H1 (cell line): ENCODE data around the gene LSM4. TPM values are rescaled to one million over a fixed set of nuclear protein-coding genes. Genes with fewer than 3 reads are reported as not detected.
A peak's percentile ranks its signal among the peaks of the same experiment; 100 is the strongest.

Experiments used
- CTCF ChIA-PET: fragments of 300-600 bp; sonication (Branson Sonifier 250); formaldehyde crosslinking; loops from one replicate; lab custom pipeline; 2021; ENCODE audit not compliant: partially characterized antibody; lab: Charles Lee
- POLR2A ChIA-PET: fragments of 300-600 bp; sonication (Branson Sonifier 250); formaldehyde crosslinking; loops from one replicate; lab custom pipeline; 2021; ENCODE audit warnings: inconsistent platforms; ENCODE audit not compliant: partially characterized antibody; lab: Charles Lee
- DNase-seq, 2 experiments: peaks; one replicate each; pipeline versions ENCODE4 v3.0.0 to v3.0.0-alpha.2; 2010 to 2022; ENCODE audit warnings: low spot score in 2 of 2, low read depth in 1 of 2, mixed read lengths in 1 of 2
- FAIRE-seq: peaks from 2 replicates; lab custom pipeline; 2011; peaks lifted over from hg19 to GRCh38; lab: Jason Lieb, UNC
- H2AFZ ChIP-seq: 2 replicates; pipeline ENCODE4 v1.8.1; 2012; ENCODE audit warnings: low read length, inconsistent platforms
- H2AK5ac ChIP-seq: 2 replicates; pipeline ENCODE4 v1.6.1; 2013; ENCODE audit warnings: low read depth, low read length
- H2BK120ac ChIP-seq: replicated peaks from 2 replicates; pipeline ENCODE3; 2013; ENCODE audit warnings: low read depth, low read length, inconsistent platforms
- H2BK12ac ChIP-seq: 2 replicates; pipeline ENCODE4 v1.6.1; 2013; ENCODE audit warnings: low read depth, low read length
- H2BK15ac ChIP-seq: 2 replicates; pipeline ENCODE4 v1.6.1; 2013; ENCODE audit warnings: low read length
- H2BK20ac ChIP-seq: 2 replicates; pipeline ENCODE4 v1.6.1; 2013; ENCODE audit warnings: low read length
- H2BK5ac ChIP-seq: 2 replicates; pipeline ENCODE4 v1.6.1; 2013; ENCODE audit warnings: low read depth, low read length
- H3K14ac ChIP-seq: 2 replicates; pipeline ENCODE4 v1.6.1; 2013; ENCODE audit warnings: inconsistent platforms; ENCODE audit not compliant: insufficient read length
- H3K18ac ChIP-seq: 2 replicates; pipeline ENCODE4 v1.6.1; 2013; ENCODE audit warnings: low read length; ENCODE audit errors: extremely low read depth
- H3K23ac ChIP-seq: 2 replicates; pipeline ENCODE4 v1.6.1; 2013; ENCODE audit warnings: inconsistent platforms; ENCODE audit not compliant: insufficient read length
- H3K23me2 ChIP-seq: 2 replicates; pipeline ENCODE4 v1.6.1; 2013; ENCODE audit warnings: low read depth, low read length
- H3K27ac ChIP-seq: 2 replicates; pipeline ENCODE4 v1.6.1; 2011; ENCODE audit warnings: low read depth, low read length, inconsistent platforms
- H3K27me3 ChIP-seq, 4 experiments: replicated peaks in 1 of 4; 1 replicate in 1 of 4; 2 replicates in 3 of 4; pipeline versions ENCODE4 v1.6.1 to v1.8.1; 2011 to 2013; ENCODE audit warnings: low read length in 3 of 4, mild to moderate bottlenecking in 3 of 4, inconsistent platforms in 2 of 4, mixed read lengths in 2 of 4, moderate library complexity in 1 of 4; ENCODE audit not compliant: control insufficient read depth in 3 of 4, insufficient read depth in 3 of 4; ENCODE audit errors: extremely low read depth in 1 of 4
- H3K36me3 ChIP-seq, 4 experiments: 2 replicates each; pipeline versions ENCODE4 v1.6.1 to v1.8.1; 2011 to 2013; ENCODE audit warnings: mild to moderate bottlenecking in 4 of 4, low read length in 3 of 4, moderate library complexity in 2 of 4, control low read depth in 1 of 4, inconsistent platforms in 1 of 4; ENCODE audit not compliant: insufficient read depth in 4 of 4, control insufficient read depth in 2 of 4
- H3K4ac ChIP-seq: replicated peaks from 2 replicates; pipeline ENCODE3; 2013; ENCODE audit warnings: low read length, low read depth, mixed read lengths, inconsistent platforms; ENCODE audit not compliant: insufficient read length
- H3K4me1 ChIP-seq, 4 experiments: replicated peaks in 1 of 4; 1 replicate in 1 of 4; 2 replicates in 3 of 4; pipeline versions ENCODE4 v1.6.1 to v1.8.1; 2011 to 2013; ENCODE audit warnings: low read length in 3 of 4, inconsistent platforms in 2 of 4, mixed read lengths in 1 of 4; ENCODE audit not compliant: insufficient read depth in 4 of 4, control insufficient read depth in 3 of 4
- H3K4me2 ChIP-seq, 2 experiments: 2 replicates each; pipeline versions ENCODE4 v1.6.1 to v1.8.1; 2011 to 2013; ENCODE audit warnings: low read depth in 2 of 2, low read length in 2 of 2, control low read depth in 1 of 2, inconsistent platforms in 1 of 2, mild to moderate bottlenecking in 1 of 2; ENCODE audit not compliant: insufficient read depth in 1 of 2
- H3K4me3 ChIP-seq, 4 experiments: fragments of 200-600, 300-600 bp in 1 of 4; sonication (generic), shearing (Covaris generic), sonication (Bioruptor Twin) in 1 of 4; 2 replicates each; pipeline versions ENCODE4 v1.5.1 to v1.8.1; 2011 to 2016; ENCODE audit warnings: low read length in 4 of 4, low read depth in 3 of 4, control low read depth in 2 of 4, inconsistent platforms in 2 of 4, mild to moderate bottlenecking in 2 of 4, mixed read lengths in 1 of 4, moderate library complexity in 1 of 4; ENCODE audit not compliant: insufficient read depth in 2 of 4; ENCODE audit errors: extremely low read depth in 1 of 4
- H3K56ac ChIP-seq: replicated peaks from 2 replicates; pipeline ENCODE3; 2013; ENCODE audit warnings: low read depth, mild to moderate bottlenecking, mixed read lengths, low read length, inconsistent platforms; ENCODE audit not compliant: insufficient read length
- H3K79me1 ChIP-seq: 2 replicates; pipeline ENCODE4 v1.6.1; 2013; ENCODE audit warnings: low read depth, low read length, control low read depth
- H3K79me2 ChIP-seq, 2 experiments: 2 replicates each; pipeline versions ENCODE4 v1.6.1 to v1.8.1; 2012 to 2013; ENCODE audit warnings: low read length in 2 of 2, mild to moderate bottlenecking in 2 of 2, inconsistent platforms in 1 of 2; ENCODE audit not compliant: insufficient read depth in 2 of 2, control insufficient read depth in 1 of 2
- H3K9ac ChIP-seq, 4 experiments: replicated peaks in 1 of 4; 1 replicate in 1 of 4; 2 replicates in 3 of 4; pipeline versions ENCODE4 v1.6.1 to v1.8.1; 2011 to 2013; ENCODE audit warnings: low read depth in 3 of 4, low read length in 3 of 4, control low read depth in 2 of 4, mild to moderate bottlenecking in 2 of 4, moderate library complexity in 2 of 4, inconsistent platforms in 1 of 4; ENCODE audit errors: extremely low read depth in 1 of 4
- H3K9me3 ChIP-seq, 2 experiments: 2 replicates each; pipeline versions ENCODE4 v1.6.1 to v1.8.1; 2012 to 2013; ENCODE audit warnings: mild to moderate bottlenecking in 2 of 2, moderate library complexity in 2 of 2, control low read depth in 1 of 2, inconsistent platforms in 1 of 2, low read depth in 1 of 2, low read length in 1 of 2, mixed read lengths in 1 of 2; ENCODE audit not compliant: insufficient read depth in 2 of 2
- H4K20me1 ChIP-seq, 2 experiments: replicated peaks in 1 of 2; 2 replicates each; pipeline versions ENCODE3 to v1.8.1; 2011 to 2013; ENCODE audit warnings: inconsistent platforms in 2 of 2, low read length in 2 of 2, mild to moderate bottlenecking in 1 of 2; ENCODE audit not compliant: insufficient read depth in 2 of 2, control insufficient read depth in 1 of 2
- H4K5ac ChIP-seq: 2 replicates; pipeline ENCODE4 v1.6.1; 2013; ENCODE audit warnings: low read length, low read depth, mixed read lengths, inconsistent platforms; ENCODE audit not compliant: insufficient read length
- H4K8ac ChIP-seq: 2 replicates; pipeline ENCODE4 v1.8.0; 2013; ENCODE audit warnings: mild to moderate bottlenecking, moderate library complexity, low read length, inconsistent platforms; ENCODE audit not compliant: insufficient read depth; ENCODE audit errors: extremely low read depth
- H4K91ac ChIP-seq: replicated peaks from 2 replicates; pipeline ENCODE3; 2013; ENCODE audit warnings: low read length, mixed read lengths, inconsistent platforms; ENCODE audit not compliant: insufficient read length
- CEBPB ChIP-seq: IDR thresholded peaks from 2 replicates; pipeline ENCODE4 v1.6.1; 2012; ENCODE audit warnings: low read depth, low read length
- CREB1 ChIP-seq: IDR thresholded peaks from 2 replicates; pipeline ENCODE4 v1.6.1; 2012; ENCODE audit warnings: inconsistent platforms
- EP300 ChIP-seq, 2 experiments: IDR thresholded peaks; 1 replicate in 1 of 2; 2 replicates in 1 of 2; pipeline ENCODE4 v1.6.1; 2011 to 2012; ENCODE audit warnings: low read depth in 2 of 2, low read length in 2 of 2, mild to moderate bottlenecking in 2 of 2, borderline replicate concordance in 1 of 2, inconsistent platforms in 1 of 2, moderate library complexity in 1 of 2
- POU5F1 ChIP-seq: IDR thresholded peaks from 2 replicates; pipeline ENCODE4 v1.6.1; 2011; ENCODE audit warnings: low read depth, mild to moderate bottlenecking, low read length, moderate library complexity
- RFX5 ChIP-seq: IDR thresholded peaks from 2 replicates; pipeline ENCODE4 v1.6.1; 2011; ENCODE audit warnings: low read depth, low read length, improper control_type of control experiment, borderline replicate concordance
- SIRT6 ChIP-seq: IDR thresholded peaks from one replicate; pipeline ENCODE4 v1.7.1; 2012; ENCODE audit warnings: low read length, inconsistent platforms
- SP1 ChIP-seq: IDR thresholded peaks from 2 replicates; pipeline ENCODE4 v1.6.1; 2011; ENCODE audit warnings: low read depth, low read length
- SP2 ChIP-seq: IDR thresholded peaks from 2 replicates; pipeline ENCODE4 v1.6.1; 2012; ENCODE audit warnings: mild to moderate bottlenecking, low read length, inconsistent platforms
- SUZ12 ChIP-seq: fragments of 200-600 bp; sonication (generic); IDR thresholded peaks from 2 replicates; pipeline ENCODE4 v1.6.1; 2012; ENCODE audit warnings: mild to moderate bottlenecking, inconsistent platforms, low read length, moderate library complexity, mixed read lengths
- YY1 ChIP-seq: IDR thresholded peaks from 2 replicates; pipeline ENCODE4 v1.6.1; 2011; ENCODE audit warnings: low read depth, mild to moderate bottlenecking, low read length
- WGBS, 2 experiments: shearing (Covaris generic) in 1 of 2; methylation state at CpG; one replicate each; pipeline versions ENCODE4 v1.1.6 to v1.1.7; 2013 to 2015; ENCODE audit warnings: low lambda C conversion rate in 2 of 2, mixed read lengths in 2 of 2, inconsistent platforms in 1 of 2, low coverage in 1 of 2, missing lambda C conversion rate in 1 of 2; ENCODE audit not compliant: insufficient replicate concordance in 2 of 2, insufficient coverage in 1 of 2, insufficient read length in 1 of 2; ENCODE audit errors: extremely low coverage in 1 of 2, missing lambda C conversion rate in 1 of 2; 5-methylcytosine and 5-hydroxymethylcytosine counted together
- polyA plus RNA-seq, 7 experiments: library from polyadenylated mRNA; depleted of rRNA in 3 of 7; stranded (reverse) in 5 of 7; unstranded in 2 of 7; fragments of >200 nt in 5 of 7; fragments of 200-250 nt in 2 of 7; gene quantifications; 1 replicate in 5 of 7; 2 replicates in 1 of 7; 4 replicates in 1 of 7; pipeline versions ENCODE4 v1.2.1 to v1.2.3, GENCODE V29; 2011 to 2013; ENCODE audit warnings: missing spikeins in 2 of 7, mixed read lengths in 2 of 7
- total RNA-seq: library from RNA; stranded (reverse); fragmentation: NEBNext Ultra II Directional; extraction: Animal tissue kit (Norgen Biotek cat#: 25700); gene quantifications from 2 replicates; pipeline ENCODE4 v1.2.1, GENCODE V29; 2021
- TF ChIP-seq, protein P1 (sequence below): IDR thresholded peaks from 2 replicates; pipeline ENCODE4 v1.6.1; 2012; ENCODE audit warnings: low read length, inconsistent platforms

The LSM4 gene
- total and polyA plus RNA-seq, 2 of the 8 experiments (the other 6 are each of a cell fraction or from before 2014, with no cell fraction given): 302 to 319 TPM

DNA sequence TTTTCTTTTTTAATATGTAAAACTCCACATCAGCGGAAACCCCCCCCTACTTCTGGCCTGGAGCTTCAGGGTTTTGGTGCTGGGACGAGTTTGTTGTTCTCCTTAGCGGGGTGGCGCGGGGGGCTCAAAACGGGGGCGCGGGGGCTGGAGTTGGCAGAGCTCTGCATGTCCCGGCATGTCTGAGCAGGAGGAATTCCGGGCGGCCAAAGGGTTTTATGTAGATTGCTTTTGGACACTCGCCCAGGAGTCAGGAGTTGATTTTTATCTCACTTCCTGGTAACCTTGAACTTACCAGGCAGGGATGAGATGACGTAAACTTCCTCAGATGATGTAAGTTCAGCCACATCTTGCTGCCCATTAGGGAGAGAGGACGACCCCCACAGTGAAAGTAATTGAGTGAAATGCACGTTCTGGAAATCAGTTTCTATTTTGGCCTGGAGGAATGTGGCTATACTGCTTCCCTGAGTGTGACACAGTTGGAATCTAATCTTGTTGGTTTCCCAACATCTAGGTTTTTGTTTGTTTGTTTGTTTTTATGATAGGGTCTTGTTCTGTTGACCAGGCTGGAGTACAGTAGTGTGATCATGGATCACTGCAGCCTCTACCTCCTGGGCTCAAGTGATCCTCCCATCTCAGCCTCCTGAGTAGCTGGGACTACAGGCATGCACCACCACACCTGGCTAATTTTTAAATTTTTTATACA, 42.1 kb upstream of the LSM4 start:
- Histone ChIP-seq H3K23me2 (no peaks in the 10 kb centered on the region), H3K56ac (no peak overlapping the region), H4K20me1 (no peaks in the 10 kb centered on the region), H2AK5ac (peak overlapping the region; percentile 43), H3K36me3 (peaks cover 0 to 4% (median 2%) of the 10 kb centered on the region in 4 experiments; a peak in 2 of 8 replicates), H2BK5ac (peak overlapping the region; percentile 89), H3K27ac (peak overlapping the region; percentile 87; the same call in 1 of the 2 replicates), H3K18ac (peak overlapping the region; percentile 98), H3K27me3 (no peaks in the 10 kb centered on the region), H2BK20ac (peak overlapping the region; percentile 75; the same call in 1 of the 2 replicates), H2BK120ac (peak overlapping the region; percentile 76), H2BK12ac (peak overlapping the region; percentile 40), H3K4me3 (no peak overlapping the region), H3K23ac (no peak overlapping the region), H3K79me2 (no peaks in the 10 kb centered on the region), H3K4me2 (no peak overlapping the region; a peak in 1 of 4 replicates), H3K4me1 (peaks cover 1 to 14% (median 8%) of the 10 kb centered on the region in 4 experiments; a peak in 5 of 7 replicates), H3K79me1 (no peaks in the 10 kb centered on the region), H3K9me3 (no peaks in the 10 kb centered on the region), H4K8ac (no peak overlapping the region), H4K5ac (peak overlapping the region; percentile 69), H3K14ac (peak overlapping the region; percentile 33), H4K91ac (peak overlapping the region; percentile 98), H3K9ac (no peak overlapping the region), H2AFZ (no peak overlapping the region), H2BK15ac (no peak overlapping the region), H3K4ac (peak overlapping the region; percentile 62)
- ChIA-PET POLR2A (interaction anchor here (0.6 to 4.0 kb wide), 11 partner anchors 10 to 86 kb away, joined by 3 to 20 read pairs (median 3); partner anchors contain the start of genes JUND, LSM4 and SSBP4), CTCF (interaction anchor here (0.9 to 4.7 kb wide), 9 partner anchors 9 to 54 kb away, joined by 3 to 27 read pairs (median 7); partner anchors contain the start of genes GDF15 and SSBP4)
- WGBS, 2 experiments: 64% methylated on average over 15 of the region's 15 CpGs; no CpG with 5 or more reads in 1 of the 2 experiments
- FAIRE-seq (no peak), DNase-seq (no peak)
- no peak for TF ChIP-seq POU5F1
- 0 out of 2 replicates have a peak, but pooled peaks have one; percentile 9 for TF ChIP-seq SP1
- TF ChIP-seq CEBPB: peak; percentile 69
- TF ChIP-seq EP300 (IDR thresholded peaks at IDR 0.05; ENCODE audit: borderline replicate concordance in 1 of 2, low read depth in 2 of 2, low read length in 2 of 2): 0 out of 3 replicates have a peak, but pooled peaks of 1 of the 2 experiments have one; percentile 14
- TF ChIP-seq RFX5: no peak
- TF ChIP-seq, protein P1, sequence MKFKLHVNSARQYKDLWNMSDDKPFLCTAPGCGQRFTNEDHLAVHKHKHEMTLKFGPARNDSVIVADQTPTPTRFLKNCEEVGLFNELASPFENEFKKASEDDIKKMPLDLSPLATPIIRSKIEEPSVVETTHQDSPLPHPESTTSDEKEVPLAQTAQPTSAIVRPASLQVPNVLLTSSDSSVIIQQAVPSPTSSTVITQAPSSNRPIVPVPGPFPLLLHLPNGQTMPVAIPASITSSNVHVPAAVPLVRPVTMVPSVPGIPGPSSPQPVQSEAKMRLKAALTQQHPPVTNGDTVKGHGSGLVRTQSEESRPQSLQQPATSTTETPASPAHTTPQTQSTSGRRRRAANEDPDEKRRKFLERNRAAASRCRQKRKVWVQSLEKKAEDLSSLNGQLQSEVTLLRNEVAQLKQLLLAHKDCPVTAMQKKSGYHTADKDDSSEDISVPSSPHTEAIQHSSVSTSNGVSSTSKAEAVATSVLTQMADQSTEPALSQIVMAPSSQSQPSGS: peak; percentile 51; the same call in 1 of the 2 replicates
- TF ChIP-seq CREB1: no peak
- no peak for TF ChIP-seq SP2
- no peak for TF ChIP-seq YY1
- TF ChIP-seq SUZ12: no peak
- no peak for TF ChIP-seq SIRT6
